NCI-H2227 (cell line): Measurements from ENCODE around the gene NFATC1.

Experiments used
- DNase-seq: peaks from one replicate; lab custom pipeline; 2025; ENCODE audit not compliant: unreplicated experiment; lab: John Stamatoyannopoulos, UW

Gene NFATC1

GRCh38 chr18:79568543-79569205 is 172.9 kb downstream of the NFATC1 start:
- DNase-seq: no peak

GRCh38 chr18:79569720-79570119 is 174.0 kb downstream of the NFATC1 start:
- no peak for DNase-seq

- no peak for DNase-seq
Observed at GRCh38 chr18:79570266-79571201, 174.8 kb downstream of the NFATC1 start.

GRCh38 chr18:79571211-79572092 is 175.7 kb downstream of the NFATC1 start:
- DNase-seq: no peak

GRCh38 chr18:79572093-79572780 is 176.5 kb downstream of the NFATC1 start:
- DNase-seq: no peak

- no peak for DNase-seq
Observed at GRCh38 chr18:79572848-79573451, 177.2 kb downstream of the NFATC1 start.

- DNase-seq: no peak
Observed at GRCh38 chr18:79573921-79574491, 178.3 kb downstream of the NFATC1 start.

GRCh38 chr18:79574938-79575525 is 179.3 kb downstream of the NFATC1 start:
- no peak for DNase-seq

- DNase-seq: no peak
Observed at GRCh38 chr18:79575891-79576685, 180.4 kb downstream of the NFATC1 start.

GRCh38 chr18:79576686-79577351 is 181.1 kb downstream of the NFATC1 start:
- DNase-seq: no peak

GRCh38 chr18:79577451-79578395 is 182.0 kb downstream of the NFATC1 start:
- no peak for DNase-seq

- DNase-seq: no peak
Observed at GRCh38 chr18:79578396-79579260, 182.9 kb downstream of the NFATC1 start.
